ENCODE measurements around the gene ATCAY.
"Not testable (repeated sequence)": the region's sequence is repeated elsewhere in the genome, so short reads cannot be mapped to it uniquely, and the experiment has no call there.

Gene ATCAY

GRCh38 chr19:3949997-3950859 is 69.7 kb downstream of the ATCAY start:
- Histone ChIP-seq H3K36me3 (ENCODE audit: insufficient read depth, low read length) (no peaks in the 10 kb centered on the region), H3K27me3 (ENCODE audit: insufficient read depth, low read length) (no peaks in the 10 kb centered on the region), H3K79me2 (ENCODE audit: control insufficient read depth, insufficient read depth, low read length, unreplicated experiment) (no peaks in the 10 kb centered on the region), H3K4me1 (ENCODE audit: control insufficient read depth, insufficient read depth, low read length, unreplicated experiment) (no peaks in the 10 kb centered on the region), H2AFZ (ENCODE audit: low read length, unreplicated experiment) (no peak overlapping the region), H3K27ac (ENCODE audit: low read depth, low read length) (no peak overlapping the region), H3K4me3 (ENCODE audit: low read depth, low read length) (no peak overlapping the region)

GRCh38 chr19:3950871-3951861 is 70.7 kb downstream of the ATCAY start:
- H3K4me1 ChIP-seq (ENCODE audit: control insufficient read depth, insufficient read depth, low read length, unreplicated experiment): no peaks in the 10 kb centered on the region
- no peaks in the 10 kb centered on the region for H3K36me3 ChIP-seq (ENCODE audit: insufficient read depth, low read length)
- H3K4me3 ChIP-seq (ENCODE audit: low read depth, low read length): no peak overlapping the region
- H3K27ac ChIP-seq (ENCODE audit: low read depth, low read length): no peak overlapping the region
- no peak overlapping the region for H2AFZ ChIP-seq (ENCODE audit: low read length, unreplicated experiment)
- H3K27me3 ChIP-seq (ENCODE audit: insufficient read depth, low read length): no peaks in the 10 kb centered on the region
- no peaks in the 10 kb centered on the region for H3K79me2 ChIP-seq (ENCODE audit: control insufficient read depth, insufficient read depth, low read length, unreplicated experiment)

- H3K4me3 ChIP-seq (ENCODE audit: low read depth, low read length); H3K27ac ChIP-seq (ENCODE audit: low read depth, low read length); H3K27me3 ChIP-seq (ENCODE audit: insufficient read depth, low read length); H3K79me2 ChIP-seq (ENCODE audit: control insufficient read depth, insufficient read depth, low read length, unreplicated experiment); H3K36me3 ChIP-seq (ENCODE audit: insufficient read depth, low read length); H2AFZ ChIP-seq (ENCODE audit: low read length, unreplicated experiment); H3K4me1 ChIP-seq (ENCODE audit: control insufficient read depth, insufficient read depth, low read length, unreplicated experiment): not testable (repeated sequence)
These were observed 72.3 kb downstream of the ATCAY start for GRCh38 chr19:3952755-3953276.

- H3K27ac ChIP-seq (ENCODE audit: low read depth, low read length): no peak overlapping the region
- no peaks in the 10 kb centered on the region for H3K36me3 ChIP-seq (ENCODE audit: insufficient read depth, low read length)
- no peaks in the 10 kb centered on the region for H3K27me3 ChIP-seq (ENCODE audit: insufficient read depth, low read length)
- no peak overlapping the region for H2AFZ ChIP-seq (ENCODE audit: low read length, unreplicated experiment)
- no peak overlapping the region for H3K4me3 ChIP-seq (ENCODE audit: low read depth, low read length)
- H3K4me1 ChIP-seq (ENCODE audit: control insufficient read depth, insufficient read depth, low read length, unreplicated experiment): peaks cover 2% of the 10 kb centered on the region
- H3K79me2 ChIP-seq (ENCODE audit: control insufficient read depth, insufficient read depth, low read length, unreplicated experiment): no peaks in the 10 kb centered on the region
These were observed 73.6 kb downstream of the ATCAY start for GRCh38 chr19:3954107-3954506.

GRCh38 chr19:3955276-3955675 is 74.8 kb downstream of the ATCAY start:
- H3K4me1 ChIP-seq (ENCODE audit: control insufficient read depth, insufficient read depth, low read length, unreplicated experiment): not testable (repeated sequence)

GRCh38 chr19:3955688-3956087 is 75.2 kb downstream of the ATCAY start:
- H3K4me3 ChIP-seq (ENCODE audit: low read depth, low read length): no peak overlapping the region
- no peaks in the 10 kb centered on the region for H3K27me3 ChIP-seq (ENCODE audit: insufficient read depth, low read length)
- no peaks in the 10 kb centered on the region for H3K79me2 ChIP-seq (ENCODE audit: control insufficient read depth, insufficient read depth, low read length, unreplicated experiment)
- peaks cover 2% of the 10 kb centered on the region for H3K4me1 ChIP-seq (ENCODE audit: control insufficient read depth, insufficient read depth, low read length, unreplicated experiment)
- no peaks in the 10 kb centered on the region for H3K36me3 ChIP-seq (ENCODE audit: insufficient read depth, low read length)
- H2AFZ ChIP-seq (ENCODE audit: low read length, unreplicated experiment): no peak overlapping the region
- no peak overlapping the region for H3K27ac ChIP-seq (ENCODE audit: low read depth, low read length)

More at GRCh38 chr19:3955276-3955675, 74.8 kb downstream of the ATCAY start:
- not testable (repeated sequence) for H3K79me2 ChIP-seq (ENCODE audit: control insufficient read depth, insufficient read depth, low read length, unreplicated experiment); H2AFZ ChIP-seq (ENCODE audit: low read length, unreplicated experiment); H3K36me3 ChIP-seq (ENCODE audit: insufficient read depth, low read length); H3K27me3 ChIP-seq (ENCODE audit: insufficient read depth, low read length); H3K4me3 ChIP-seq (ENCODE audit: low read depth, low read length); H3K27ac ChIP-seq (ENCODE audit: low read depth, low read length)

- H2AFZ ChIP-seq (ENCODE audit: low read length, unreplicated experiment): no peak overlapping the region
- no peaks in the 10 kb centered on the region; the same call in 1 of the 2 replicates for H3K36me3 ChIP-seq (ENCODE audit: insufficient read depth, low read length)
- no peaks in the 10 kb centered on the region for H3K27me3 ChIP-seq (ENCODE audit: insufficient read depth, low read length)
- peaks cover 3% of the 10 kb centered on the region for H3K79me2 ChIP-seq (ENCODE audit: control insufficient read depth, insufficient read depth, low read length, unreplicated experiment)
- peaks cover 2% of the 10 kb centered on the region for H3K4me1 ChIP-seq (ENCODE audit: control insufficient read depth, insufficient read depth, low read length, unreplicated experiment)
- H3K27ac ChIP-seq (ENCODE audit: low read depth, low read length): no peak overlapping the region
- H3K4me3 ChIP-seq (ENCODE audit: low read depth, low read length): no peak overlapping the region
These were observed 78.6 kb downstream of the ATCAY start for GRCh38 chr19:3958836-3959765.

GRCh38 chr19:3959766-3960131 is 79.3 kb downstream of the ATCAY start:
- Histone ChIP-seq H3K36me3 (ENCODE audit: insufficient read depth, low read length) (no peaks in the 10 kb centered on the region; the same call in 1 of the 2 replicates), H2AFZ (ENCODE audit: low read length, unreplicated experiment) (no peak overlapping the region)

GRCh38 chr19:3961007-3961406 is 80.5 kb downstream of the ATCAY start:
- H3K36me3 ChIP-seq (ENCODE audit: insufficient read depth, low read length): no peaks in the 10 kb centered on the region; the same call in 1 of the 2 replicates

More at GRCh38 chr19:3959766-3960131, 79.3 kb downstream of the ATCAY start:
- Histone ChIP-seq H3K27ac (ENCODE audit: low read depth, low read length) (no peak overlapping the region), H3K4me3 (ENCODE audit: low read depth, low read length) (no peak overlapping the region), H3K4me1 (ENCODE audit: control insufficient read depth, insufficient read depth, low read length, unreplicated experiment) (peaks cover 2% of the 10 kb centered on the region), H3K27me3 (ENCODE audit: insufficient read depth, low read length) (no peaks in the 10 kb centered on the region), H3K79me2 (ENCODE audit: control insufficient read depth, insufficient read depth, low read length, unreplicated experiment) (peaks cover 3% of the 10 kb centered on the region)

More at GRCh38 chr19:3961007-3961406, 80.5 kb downstream of the ATCAY start:
- Histone ChIP-seq H3K27me3 (ENCODE audit: insufficient read depth, low read length) (no peaks in the 10 kb centered on the region), H3K27ac (ENCODE audit: low read depth, low read length) (no peak overlapping the region), H3K79me2 (ENCODE audit: control insufficient read depth, insufficient read depth, low read length, unreplicated experiment) (peaks cover 8% of the 10 kb centered on the region), H2AFZ (ENCODE audit: low read length, unreplicated experiment) (no peak overlapping the region), H3K4me3 (ENCODE audit: low read depth, low read length) (no peak overlapping the region), H3K4me1 (ENCODE audit: control insufficient read depth, insufficient read depth, low read length, unreplicated experiment) (peaks cover 2% of the 10 kb centered on the region)

Measured in ACC112 (cell line).